Trophoblast cell (in vitro differentiated cells and primary cell): ENCODE results near the gene WFDC10B. TPM values are rescaled to one million over a fixed set of nuclear protein-coding genes. Genes with fewer than 3 reads are reported as not detected.

Experiments
- DNase-seq, 2 donors: peaks; one replicate each; pipeline ENCODE4 v3.0.0-alpha.2; 2016
- H2AFZ ChIP-seq: 2 replicates; pipeline ENCODE4 v1.6.1; 2013; ENCODE audit warnings: low read length, moderate library complexity, mild to moderate bottlenecking; ENCODE audit not compliant: insufficient read depth, poor library complexity
- H2AK5ac ChIP-seq: 2 replicates; pipeline ENCODE4 v1.6.1; 2013; ENCODE audit warnings: mild to moderate bottlenecking, low read length
- H2BK120ac ChIP-seq: 2 replicates; pipeline ENCODE4 v1.6.1; 2013; ENCODE audit warnings: low read length, mild to moderate bottlenecking, moderate library complexity; ENCODE audit not compliant: insufficient read depth, poor library complexity
- H2BK12ac ChIP-seq: 2 replicates; pipeline ENCODE4 v1.6.1; 2013; ENCODE audit warnings: mild to moderate bottlenecking, low read length, moderate library complexity
- H2BK5ac ChIP-seq: 2 replicates; pipeline ENCODE4 v1.6.1; 2013; ENCODE audit warnings: low read length, low read depth, moderate library complexity, mild to moderate bottlenecking; ENCODE audit not compliant: poor library complexity
- H3K14ac ChIP-seq: 2 replicates; pipeline ENCODE4 v1.6.1; 2013; ENCODE audit warnings: mild to moderate bottlenecking, low read length
- H3K18ac ChIP-seq: 2 replicates; pipeline ENCODE4 v1.6.1; 2013; ENCODE audit warnings: mild to moderate bottlenecking, low read length
- H3K23ac ChIP-seq: 2 replicates; pipeline ENCODE4 v1.6.1; 2013; ENCODE audit warnings: low read length
- H3K27ac ChIP-seq: 2 replicates; pipeline ENCODE4 v1.5.1; 2013; ENCODE audit warnings: low read depth, mild to moderate bottlenecking, inconsistent platforms, low read length, moderate library complexity
- H3K27me3 ChIP-seq: 2 replicates; pipeline ENCODE4 v1.6.1; 2013; ENCODE audit warnings: inconsistent platforms, mild to moderate bottlenecking, low read length, moderate library complexity; ENCODE audit not compliant: insufficient read depth
- H3K36me3 ChIP-seq, 2 experiments: 1 replicate in 1 of 2; 2 replicates in 1 of 2; pipeline ENCODE4 v1.6.1; 2013; ENCODE audit warnings: low read length in 2 of 2, mild to moderate bottlenecking in 2 of 2, moderate library complexity in 1 of 2; ENCODE audit not compliant: insufficient read depth in 2 of 2, control insufficient read depth in 1 of 2
- H3K4ac ChIP-seq: 2 replicates; pipeline ENCODE4 v1.6.1; 2013; ENCODE audit warnings: low read depth, mild to moderate bottlenecking, low read length, moderate library complexity
- H3K4me1 ChIP-seq, 2 experiments: 1 replicate in 1 of 2; 2 replicates in 1 of 2; pipeline ENCODE4 v1.6.1; 2013; ENCODE audit warnings: low read length in 2 of 2, mild to moderate bottlenecking in 2 of 2, moderate library complexity in 1 of 2; ENCODE audit not compliant: insufficient read depth in 2 of 2, control insufficient read depth in 1 of 2
- H3K4me2 ChIP-seq: 2 replicates; pipeline ENCODE4 v1.6.1; 2013; ENCODE audit warnings: inconsistent platforms, mild to moderate bottlenecking, low read length, moderate library complexity
- H3K4me3 ChIP-seq: 2 replicates; pipeline ENCODE4 v1.5.1; 2013; ENCODE audit warnings: mild to moderate bottlenecking, low read depth, low read length, inconsistent platforms
- H3K79me1 ChIP-seq: one replicate; pipeline ENCODE4 v1.6.1; 2013; ENCODE audit warnings: low read length
- H3K79me2 ChIP-seq: 2 replicates; pipeline ENCODE4 v1.6.1; 2013; ENCODE audit warnings: low read length, mild to moderate bottlenecking; ENCODE audit not compliant: control insufficient read depth, insufficient read depth, poor library complexity
- H3K9ac ChIP-seq: 2 replicates; pipeline ENCODE4 v1.6.1; 2013; ENCODE audit warnings: mild to moderate bottlenecking, low read length
- H3K9me3 ChIP-seq: 2 replicates; pipeline ENCODE4 v1.6.1; 2013; ENCODE audit warnings: low read depth, mild to moderate bottlenecking, control low read depth, inconsistent platforms, low read length; ENCODE audit not compliant: insufficient read depth
- H4K12ac ChIP-seq: 2 replicates; pipeline ENCODE4 v1.6.1; 2013; ENCODE audit warnings: low read depth, mild to moderate bottlenecking, low read length, moderate library complexity
- H4K8ac ChIP-seq: 2 replicates; pipeline ENCODE4 v1.6.1; 2013; ENCODE audit warnings: low read depth, mild to moderate bottlenecking, low read length, moderate library complexity
- H4K91ac ChIP-seq: one replicate; pipeline ENCODE4 v1.6.1; 2013; ENCODE audit warnings: low read depth, mild to moderate bottlenecking, low read length, moderate library complexity
- WGBS: extraction: QIAGEN DNeasy Blood & Tissue Kit; methylation state at CpG from one replicate; pipeline ENCODE4 v1.1.7; 2013; ENCODE audit warnings: missing lambda C conversion rate; ENCODE audit not compliant: insufficient read length, insufficient coverage; ENCODE audit errors: extremely low coverage; 5-methylcytosine and 5-hydroxymethylcytosine counted together
- polyA plus RNA-seq: library from polyadenylated mRNA; stranded (reverse); fragments of 200-250 nt; gene quantifications from 2 replicates; pipeline ENCODE4 v1.2.3, GENCODE V29; 2013

WFDC10B gene
- not detected in 2 replicates for polyA plus RNA-seq

DNA sequence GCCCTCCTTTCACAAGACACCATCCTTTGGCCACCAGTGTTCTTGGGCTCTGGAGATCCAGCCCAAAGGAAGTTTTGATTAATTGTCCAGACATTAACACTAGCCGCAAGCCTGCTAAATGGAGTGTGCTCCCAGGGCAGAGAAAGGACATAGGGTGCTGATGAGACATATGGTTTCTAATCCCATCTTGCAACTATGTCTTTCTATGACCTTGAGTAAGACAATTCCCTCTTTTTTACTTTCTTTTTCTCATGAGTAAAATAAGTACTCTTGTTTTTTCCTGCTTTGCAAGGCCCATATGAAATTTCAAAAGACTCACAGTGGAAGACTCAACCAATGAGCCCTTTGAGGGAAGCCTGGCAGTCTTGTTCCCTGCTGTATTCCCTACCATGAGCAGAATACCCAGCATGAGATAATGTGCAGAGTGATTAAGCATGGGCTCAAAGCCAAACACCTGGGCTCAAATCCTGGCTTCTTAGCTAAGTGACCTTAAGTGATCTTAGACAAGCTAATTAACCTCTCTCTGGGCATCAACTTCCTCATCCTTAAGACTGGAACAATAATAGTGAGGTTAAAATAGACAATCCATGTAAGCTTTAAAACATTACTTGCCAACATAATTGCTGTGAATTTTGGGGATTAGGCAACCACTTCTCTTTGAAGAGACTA, at the start of gene WFDC10B:
TSS of gene WFDC10B (minus strand) at position 51 of the 669 bp plus-strand sequence. CDS start 19,027 bp downstream, outside the sequence.
- H3K23ac ChIP-seq = no peak within 1 kb of the TSS
- H3K4ac ChIP-seq = no peak within 1 kb of the TSS
- no peaks in the 10 kb centered on the region for H3K9me3 ChIP-seq
- H3K4me1 ChIP-seq = no peaks in the 10 kb centered on the region
- no peak within 1 kb of the TSS for H2BK12ac ChIP-seq
- H3K9ac ChIP-seq = no peak within 1 kb of the TSS
- no peak within 1 kb of the TSS for H2AFZ ChIP-seq
- no peak within 1 kb of the TSS for H2AK5ac ChIP-seq
- H4K12ac ChIP-seq = no peak within 1 kb of the TSS
- no peak within 1 kb of the TSS for H4K8ac ChIP-seq
- no peak within 1 kb of the TSS for H3K27ac ChIP-seq
- H3K79me2 ChIP-seq = no peaks in the 10 kb centered on the region
- H4K91ac ChIP-seq = no peak within 1 kb of the TSS
- H3K18ac ChIP-seq = no peak within 1 kb of the TSS
- no peak within 1 kb of the TSS for H2BK120ac ChIP-seq
- H3K4me3 ChIP-seq = no peak within 1 kb of the TSS
- no peak within 1 kb of the TSS for H2BK5ac ChIP-seq
- no peaks in the 10 kb centered on the region for H3K27me3 ChIP-seq
- no peak within 1 kb of the TSS for H3K4me2 ChIP-seq
- no CpG with 5 or more reads among the region's 1 CpG for WGBS
- H3K79me1 ChIP-seq = no peaks in the 10 kb centered on the region
- no peak for DNase-seq
- H3K14ac ChIP-seq = no peak within 1 kb of the TSS
- no peaks in the 10 kb centered on the region for H3K36me3 ChIP-seq

GRCh38 chr20:45752746-45753145, 47.9 kb upstream of the WFDC10B start:
- no peaks in the 10 kb centered on the region for H3K79me1 ChIP-seq
- H3K18ac ChIP-seq = no peak overlapping the region
- H3K27ac ChIP-seq = no peak overlapping the region
- no peaks in the 10 kb centered on the region for H3K79me2 ChIP-seq
- H2BK120ac ChIP-seq = no peak overlapping the region
- no peak overlapping the region for H2BK5ac ChIP-seq
- H3K4me2 ChIP-seq = no peak overlapping the region
- no peaks in the 10 kb centered on the region for H3K9me3 ChIP-seq
- H3K27me3 ChIP-seq = no peaks in the 10 kb centered on the region
- no peak overlapping the region for H4K91ac ChIP-seq
- WGBS = no CpG with 5 or more reads among the region's 3 CpGs
- no peak overlapping the region for H4K8ac ChIP-seq
- H2AFZ ChIP-seq = no peak overlapping the region
- no peak overlapping the region for H3K4ac ChIP-seq
- no peaks in the 10 kb centered on the region for H3K36me3 ChIP-seq
- no peak overlapping the region for H2AK5ac ChIP-seq
- H2BK12ac ChIP-seq = no peak overlapping the region
- DNase-seq = no peak
- H3K4me1 ChIP-seq = no peaks in the 10 kb centered on the region
- no peak overlapping the region for H3K9ac ChIP-seq
- no peak overlapping the region for H4K12ac ChIP-seq
- no peak overlapping the region for H3K4me3 ChIP-seq
- H3K14ac ChIP-seq = no peak overlapping the region
- H3K23ac ChIP-seq = no peak overlapping the region

- Histone ChIP-seq H2AFZ (no peak overlapping the region), H3K36me3 (no peaks in the 10 kb centered on the region), H3K4me2 (no peak overlapping the region), H3K4me1 (no peaks in the 10 kb centered on the region), H3K18ac (no peak overlapping the region), H3K27me3 (no peaks in the 10 kb centered on the region), H4K8ac (no peak overlapping the region), H4K12ac (no peak overlapping the region), H2BK12ac (no peak overlapping the region), H3K4ac (no peak overlapping the region), H3K9me3 (no peaks in the 10 kb centered on the region), H2AK5ac (no peak overlapping the region), H2BK120ac (no peak overlapping the region), H3K79me2 (no peaks in the 10 kb centered on the region), H3K9ac (no peak overlapping the region), H3K27ac (no peak overlapping the region), H4K91ac (no peak overlapping the region), H3K4me3 (no peak overlapping the region), H3K14ac (no peak overlapping the region), H2BK5ac (no peak overlapping the region), H3K79me1 (no peaks in the 10 kb centered on the region), H3K23ac (no peak overlapping the region)
- DNase-seq = no peak
- no CpG with 5 or more reads among the region's 1 CpG for WGBS
These were observed 46.9 kb upstream of the WFDC10B start for GRCh38 chr20:45751721-45752120.

- no peak overlapping the region for H2BK12ac ChIP-seq
- no peak overlapping the region for H3K23ac ChIP-seq
- no peak overlapping the region for H3K4me2 ChIP-seq
- H2BK5ac ChIP-seq = no peak overlapping the region
- H3K79me2 ChIP-seq = no peaks in the 10 kb centered on the region
- no peaks in the 10 kb centered on the region for H3K79me1 ChIP-seq
- H3K9ac ChIP-seq = no peak overlapping the region
- no peaks in the 10 kb centered on the region for H3K27me3 ChIP-seq
- H4K12ac ChIP-seq = no peak overlapping the region
- H3K4ac ChIP-seq = no peak overlapping the region
- H3K18ac ChIP-seq = no peak overlapping the region
- no peak for DNase-seq
- H3K4me1 ChIP-seq = no peaks in the 10 kb centered on the region
- H3K4me3 ChIP-seq = no peak overlapping the region
- H2AFZ ChIP-seq = no peak overlapping the region
- no peak overlapping the region for H4K91ac ChIP-seq
- no peak overlapping the region for H3K27ac ChIP-seq
- no peak overlapping the region for H3K14ac ChIP-seq
- no peak overlapping the region for H2BK120ac ChIP-seq
- H3K9me3 ChIP-seq = no peaks in the 10 kb centered on the region
- no peak overlapping the region for H2AK5ac ChIP-seq
- H4K8ac ChIP-seq = no peak overlapping the region
- no peaks in the 10 kb centered on the region for H3K36me3 ChIP-seq
These were observed 40.2 kb upstream of the WFDC10B start for GRCh38 chr20:45745015-45745414.
